Measurements from ENCODE around the gene AIP. TPM values are rescaled to one million over a fixed set of nuclear protein-coding genes. Genes with fewer than 3 reads are reported as not detected.

AIP gene
- polyA plus RNA-seq (ENCODE audit: low read depth in 6 of 6), result 100 to 1,000 TPM in 4 of 6 donors, 10 to 100 TPM in 2; 86.8 to 149 (median 120) TPM

GRCh38 chr11:67482827-67483798 is at the start of gene AIP:
Gene AIP (plus strand): TSS chr11:67483026. CDS start chr11:67483159, 133 bp downstream.
- peaks cover 42 to 59% (median 54%) of the 10 kb centered on the region in 3 donors for H3K4me1 Mint-ChIP-seq
- peaks cover 7 to 8% of the 10 kb centered on the region in 2 donors for H3K36me3 Mint-ChIP-seq
- ATAC-seq (ENCODE audit: low read depth in 2 of 2), result peak; percentile 87 to 88
- H3K27ac Mint-ChIP-seq, result peak within 1 kb of the TSS; percentile 88 to 99 (median 98)
- no peaks in the 10 kb centered on the region for H3K9me3 Mint-ChIP-seq
- no peaks in the 10 kb centered on the region for H3K27me3 Mint-ChIP-seq
- peak within 1 kb of the TSS; percentile 86 to 99 (median 98) for H3K4me3 Mint-ChIP-seq
- DNase-seq, result peak; percentile 94

GRCh38 chr11:67433536-67434394 is 49.1 kb upstream of the AIP start:
- no peak for ATAC-seq (ENCODE audit: low read depth in 2 of 2)
- no peaks in the 10 kb centered on the region for H3K9me3 Mint-ChIP-seq
- DNase-seq, result no peak
- peak overlapping the region in 4 of 6 donors; percentile 32 to 76 (median 54) for H3K27ac Mint-ChIP-seq
- H3K4me1 Mint-ChIP-seq, result peaks cover 31 to 64% (median 56%) of the 10 kb centered on the region in 3 donors
- H3K4me3 Mint-ChIP-seq, result peak overlapping the region; percentile 47 to 96 (median 64)
- peaks cover 7 to 16% of the 10 kb centered on the region in 2 donors for H3K36me3 Mint-ChIP-seq
- no peaks in the 10 kb centered on the region for H3K27me3 Mint-ChIP-seq

- H3K9me3 Mint-ChIP-seq, result no peaks in the 10 kb centered on the region
- H3K27me3 Mint-ChIP-seq, result no peaks in the 10 kb centered on the region
- H3K36me3 Mint-ChIP-seq, result peaks cover 7 to 16% of the 10 kb centered on the region in 2 donors
- no peak for DNase-seq
- peak overlapping the region; percentile 29 to 98 (median 76) for H3K4me3 Mint-ChIP-seq
- peak overlapping the region in 2 of 6 donors; percentile 59 to 89 for H3K27ac Mint-ChIP-seq
- peaks cover 38 to 71% (median 58%) of the 10 kb centered on the region in 3 donors for H3K4me1 Mint-ChIP-seq
- no peak for ATAC-seq (ENCODE audit: low read depth in 2 of 2)
Measured at GRCh38 chr11:67434395-67434881, 48.4 kb upstream of the AIP start.

- DNase-seq, result no peak
- no peak for ATAC-seq (ENCODE audit: low read depth in 2 of 2)
- peak overlapping the region in 3 of 6 donors; percentile 53 to 93 (median 90) for H3K27ac Mint-ChIP-seq
- H3K4me3 Mint-ChIP-seq, result peak overlapping the region; percentile 75 to 98 (median 95)
- peaks cover 7 to 16% of the 10 kb centered on the region in 2 donors for H3K36me3 Mint-ChIP-seq
- H3K4me1 Mint-ChIP-seq, result peaks cover 44 to 78% (median 63%) of the 10 kb centered on the region in 3 donors
- H3K27me3 Mint-ChIP-seq, result no peaks in the 10 kb centered on the region
- no peaks in the 10 kb centered on the region for H3K9me3 Mint-ChIP-seq
Measured at GRCh38 chr11:67435031-67435726, 47.6 kb upstream of the AIP start.

GRCh38 chr11:67435727-67436458 is 46.9 kb upstream of the AIP start:
- H3K4me1 Mint-ChIP-seq, result peaks cover 51 to 85% (median 66%) of the 10 kb centered on the region in 3 donors
- no peak for DNase-seq
- no peak for ATAC-seq (ENCODE audit: low read depth in 2 of 2)

GRCh38 chr11:67436459-67437081 is 46.3 kb upstream of the AIP start:
- peak overlapping the region; percentile 94 to 98 (median 96) for H3K4me3 Mint-ChIP-seq
- peaks cover 56 to 91% (median 68%) of the 10 kb centered on the region in 3 donors for H3K4me1 Mint-ChIP-seq
- H3K27me3 Mint-ChIP-seq, result no peaks in the 10 kb centered on the region
- DNase-seq, result no peak
- peaks cover 7 to 16% of the 10 kb centered on the region in 2 donors for H3K36me3 Mint-ChIP-seq
- H3K9me3 Mint-ChIP-seq, result no peaks in the 10 kb centered on the region
- ATAC-seq (ENCODE audit: low read depth in 2 of 2), result peak; percentile 32 to 40
- peak overlapping the region; percentile 51 to 96 (median 90) for H3K27ac Mint-ChIP-seq

More at GRCh38 chr11:67435727-67436458, 46.9 kb upstream of the AIP start:
- no peaks in the 10 kb centered on the region for H3K9me3 Mint-ChIP-seq
- peaks cover 7 to 16% of the 10 kb centered on the region in 2 donors for H3K36me3 Mint-ChIP-seq
- H3K27ac Mint-ChIP-seq, result peak overlapping the region; percentile 51 to 96 (median 80)
- peak overlapping the region; percentile 94 to 98 (median 96) for H3K4me3 Mint-ChIP-seq
- no peaks in the 10 kb centered on the region for H3K27me3 Mint-ChIP-seq

GRCh38 chr11:67437082-67437808 is 45.6 kb upstream of the AIP start, which contains the start of gene PTPRCAP:
Gene PTPRCAP (minus strand): TSS chr11:67437682. CDS start chr11:67437619, 63 bp downstream.
- peak within 1 kb of the TSS; percentile 94 to 98 (median 96) for H3K4me3 Mint-ChIP-seq
- H3K4me1 Mint-ChIP-seq, result peaks cover 54 to 91% (median 67%) of the 10 kb centered on the region in 3 donors
- ATAC-seq (ENCODE audit: low read depth in 2 of 2) (peak; percentile 69 to 71), DNase-seq (peak; percentile 82)
- peaks cover under 1 to 16% of the 10 kb centered on the region in 2 donors for H3K36me3 Mint-ChIP-seq
- no peaks in the 10 kb centered on the region for H3K9me3 Mint-ChIP-seq
- no peaks in the 10 kb centered on the region for H3K27me3 Mint-ChIP-seq
- H3K27ac Mint-ChIP-seq, result peak within 1 kb of the TSS; percentile 88 to 96 (median 91)

GRCh38 chr11:67437809-67438157 is 45.0 kb upstream of the AIP start:
- peak overlapping the region; percentile 94 to 98 (median 96) for H3K4me3 Mint-ChIP-seq

GRCh38 chr11:67438158-67438902 is 44.5 kb upstream of the AIP start:
- peak overlapping the region in 3 of 6 donors; percentile 92 to 96 (median 94) for H3K27ac Mint-ChIP-seq
- peak in 1 of 2 donors; percentile 10 for ATAC-seq (ENCODE audit: low read depth in 2 of 2)
- DNase-seq, result no peak
- no peaks in the 10 kb centered on the region for H3K9me3 Mint-ChIP-seq
- H3K4me1 Mint-ChIP-seq, result peaks cover 59 to 87% (median 64%) of the 10 kb centered on the region in 3 donors
- H3K36me3 Mint-ChIP-seq, result peaks cover 0 to 16% of the 10 kb centered on the region in 2 donors
- no peaks in the 10 kb centered on the region for H3K27me3 Mint-ChIP-seq
- peak overlapping the region; percentile 94 to 98 (median 96) for H3K4me3 Mint-ChIP-seq

More at GRCh38 chr11:67437809-67438157, 45.0 kb upstream of the AIP start:
- no peak for DNase-seq
- Mint-ChIP-seq H3K36me3 (peaks cover 0 to 16% of the 10 kb centered on the region in 2 donors), H3K27me3 (no peaks in the 10 kb centered on the region), H3K4me1 (peaks cover 57 to 91% (median 67%) of the 10 kb centered on the region in 3 donors), H3K9me3 (no peaks in the 10 kb centered on the region), H3K27ac (peak overlapping the region; percentile 81 to 96 (median 89))
- ATAC-seq (ENCODE audit: low read depth in 2 of 2), result no peak

Measured in naive B cell (primary cell).